Measurements from ENCODE around the gene SNX32.

SNX32 gene

DNA sequence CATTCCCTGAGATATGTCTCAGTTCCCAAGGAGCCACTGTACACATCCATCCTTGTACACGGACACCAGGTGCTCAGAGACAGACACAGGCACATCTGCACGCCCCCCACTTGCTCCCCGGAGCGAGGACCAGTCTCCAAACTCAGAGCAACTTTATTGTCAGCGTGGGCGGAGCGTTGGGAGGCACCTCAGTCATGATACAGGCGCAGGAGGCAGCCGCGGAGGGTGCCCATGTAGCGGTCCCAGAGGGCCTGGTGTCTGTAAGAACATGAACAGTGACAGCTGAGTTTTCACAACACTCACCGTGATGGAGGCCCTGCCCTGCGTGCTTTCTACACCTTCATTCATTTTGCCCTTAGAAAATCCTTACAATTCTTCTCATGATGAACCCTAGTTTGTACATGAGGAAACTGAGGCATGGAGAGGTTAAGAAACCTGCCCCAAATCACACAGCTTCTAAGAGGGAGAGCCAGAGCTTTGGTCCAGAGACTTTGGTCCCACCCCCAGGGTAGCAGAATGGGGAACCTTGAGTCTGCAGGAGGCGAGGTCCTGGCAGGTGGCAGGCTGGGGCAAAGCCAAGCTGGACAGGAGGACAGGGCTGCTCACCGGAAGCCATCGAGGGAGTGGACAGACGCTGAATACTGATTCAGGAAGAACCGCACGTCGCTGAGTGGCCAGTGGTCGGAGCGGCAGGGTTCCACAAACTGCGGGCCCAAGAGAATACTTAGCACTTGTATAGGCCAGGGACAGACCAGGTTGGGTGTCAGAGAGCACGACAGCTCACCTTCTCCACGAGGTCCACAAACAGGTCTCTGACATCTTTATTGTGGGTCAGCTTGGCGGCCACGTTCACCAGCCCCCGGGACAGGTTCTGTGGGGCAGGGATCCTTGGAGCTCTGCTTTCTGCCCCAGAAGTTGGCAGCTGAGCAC lies 50.3 kb downstream of the SNX32 start:
- DNase-seq (ENCODE audit: low spot score): no peak
- TF ChIP-seq, protein P1, sequence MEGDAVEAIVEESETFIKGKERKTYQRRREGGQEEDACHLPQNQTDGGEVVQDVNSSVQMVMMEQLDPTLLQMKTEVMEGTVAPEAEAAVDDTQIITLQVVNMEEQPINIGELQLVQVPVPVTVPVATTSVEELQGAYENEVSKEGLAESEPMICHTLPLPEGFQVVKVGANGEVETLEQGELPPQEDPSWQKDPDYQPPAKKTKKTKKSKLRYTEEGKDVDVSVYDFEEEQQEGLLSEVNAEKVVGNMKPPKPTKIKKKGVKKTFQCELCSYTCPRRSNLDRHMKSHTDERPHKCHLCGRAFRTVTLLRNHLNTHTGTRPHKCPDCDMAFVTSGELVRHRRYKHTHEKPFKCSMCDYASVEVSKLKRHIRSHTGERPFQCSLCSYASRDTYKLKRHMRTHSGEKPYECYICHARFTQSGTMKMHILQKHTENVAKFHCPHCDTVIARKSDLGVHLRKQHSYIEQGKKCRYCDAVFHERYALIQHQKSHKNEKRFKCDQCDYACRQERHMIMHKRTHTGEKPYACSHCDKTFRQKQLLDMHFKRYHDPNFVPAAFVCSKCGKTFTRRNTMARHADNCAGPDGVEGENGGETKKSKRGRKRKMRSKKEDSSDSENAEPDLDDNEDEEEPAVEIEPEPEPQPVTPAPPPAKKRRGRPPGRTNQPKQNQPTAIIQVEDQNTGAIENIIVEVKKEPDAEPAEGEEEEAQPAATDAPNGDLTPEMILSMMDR (IDR thresholded peaks at IDR 0.05; ENCODE audit: extremely low read depth, insufficient read depth, missing control alignments): peak; percentile 18
- in situ Hi-C loops (cut with MboI; ENCODE audit: low pct_unique_long_range_greater_than_20kb, low sequenced_read_pairs, unreplicated experiment): loop anchor here (5.0 kb wide), 1 partner anchor 103 kb away; no protein-coding TSS in a partner anchor

DNA sequence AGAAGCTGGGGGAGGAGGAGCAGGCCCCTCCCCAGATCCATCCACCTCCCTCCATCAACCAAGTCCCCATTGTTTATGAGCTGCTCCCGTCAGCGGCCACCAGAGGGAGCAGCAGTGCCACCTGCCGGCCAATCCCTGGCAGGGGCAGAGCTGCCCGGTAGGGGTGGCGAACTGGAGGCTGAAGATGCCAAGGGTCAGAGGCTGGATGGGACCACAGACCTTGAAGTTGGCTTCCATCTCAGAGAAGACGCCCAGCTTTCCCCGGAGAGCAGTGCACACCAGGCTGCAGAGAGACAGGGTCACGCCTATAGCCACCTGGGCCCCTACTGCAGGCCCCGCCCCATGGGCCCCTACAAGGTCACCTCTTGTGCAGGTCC lies 50.9 kb downstream of the SNX32 start:
- DNase-seq (ENCODE audit: low spot score): peak; percentile 87
- in situ Hi-C loops (cut with MboI; ENCODE audit: low pct_unique_long_range_greater_than_20kb, low sequenced_read_pairs, unreplicated experiment): loop anchor here (5.0 kb wide), 1 partner anchor 103 kb away; no protein-coding TSS in a partner anchor
- TF ChIP-seq, protein P1 (IDR thresholded peaks at IDR 0.05; ENCODE audit: extremely low read depth, insufficient read depth, missing control alignments): peak; percentile 100

DNA sequence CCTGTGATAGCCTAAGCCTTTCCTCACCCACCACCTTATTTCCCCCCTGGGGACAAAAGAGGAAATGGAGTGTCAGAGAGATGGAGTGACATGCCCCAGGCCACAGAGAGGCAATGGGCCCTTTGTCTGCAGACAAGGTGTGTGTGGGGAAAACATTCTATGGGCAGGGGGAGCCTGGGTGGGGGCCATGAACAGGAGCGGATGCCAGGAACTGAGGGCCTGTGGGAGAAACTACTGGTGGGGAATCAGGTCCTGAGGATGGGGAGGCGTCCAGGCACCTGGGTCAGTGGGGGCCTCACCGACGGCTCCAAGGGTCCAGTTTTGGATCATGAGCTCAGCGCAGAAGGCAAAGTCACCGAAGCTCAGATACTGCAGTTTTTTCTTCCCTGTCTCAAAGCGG lies 51.5 kb downstream of the SNX32 start:
- in situ Hi-C loops (cut with MboI; ENCODE audit: low pct_unique_long_range_greater_than_20kb, low sequenced_read_pairs, unreplicated experiment): no loop called here
- TF ChIP-seq, protein P1 (IDR thresholded peaks at IDR 0.05; ENCODE audit: extremely low read depth, insufficient read depth, missing control alignments): no peak
- no peak for DNase-seq (ENCODE audit: low spot score)

DNA sequence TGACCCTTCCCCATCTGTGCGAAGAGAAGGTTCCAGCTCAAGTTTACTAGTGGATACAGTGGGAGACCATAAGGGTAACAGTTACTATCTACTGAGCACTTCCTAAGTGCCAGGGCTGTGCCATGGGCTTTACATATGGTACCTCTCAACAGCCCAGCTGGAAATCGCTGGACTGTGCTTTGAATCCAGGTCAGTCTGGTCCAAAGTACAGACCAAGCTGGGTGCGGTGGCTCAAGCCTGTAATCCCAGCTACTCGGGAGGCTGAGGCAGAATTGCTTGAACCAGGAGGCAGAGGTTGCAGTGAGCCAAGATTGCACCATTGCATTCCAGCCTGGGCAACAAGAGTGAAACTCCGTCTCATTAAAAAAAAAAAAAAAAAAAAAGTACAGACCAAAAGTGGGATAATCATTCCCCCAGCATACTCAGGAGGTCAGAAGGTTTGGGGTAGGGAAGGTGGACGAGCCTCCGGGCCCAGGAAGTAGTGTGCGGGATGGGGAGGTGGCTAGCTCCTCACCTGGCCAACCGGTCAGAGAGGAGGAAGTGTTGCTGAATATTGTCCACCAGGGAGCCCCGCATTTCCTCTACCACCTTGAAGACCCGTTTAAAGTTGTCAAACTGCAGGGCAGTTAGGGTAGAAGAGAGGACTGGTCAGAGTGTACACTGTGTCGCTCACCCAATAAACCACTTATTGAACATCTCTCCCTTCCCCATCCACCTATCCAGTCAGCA lies 52.2 kb downstream of the SNX32 start:
- DNase-seq (ENCODE audit: low spot score): no peak
- TF ChIP-seq, protein P1 (IDR thresholded peaks at IDR 0.05; ENCODE audit: extremely low read depth, insufficient read depth, missing control alignments): no peak
- in situ Hi-C loops (cut with MboI; ENCODE audit: low pct_unique_long_range_greater_than_20kb, low sequenced_read_pairs, unreplicated experiment): no loop called here

DNA sequence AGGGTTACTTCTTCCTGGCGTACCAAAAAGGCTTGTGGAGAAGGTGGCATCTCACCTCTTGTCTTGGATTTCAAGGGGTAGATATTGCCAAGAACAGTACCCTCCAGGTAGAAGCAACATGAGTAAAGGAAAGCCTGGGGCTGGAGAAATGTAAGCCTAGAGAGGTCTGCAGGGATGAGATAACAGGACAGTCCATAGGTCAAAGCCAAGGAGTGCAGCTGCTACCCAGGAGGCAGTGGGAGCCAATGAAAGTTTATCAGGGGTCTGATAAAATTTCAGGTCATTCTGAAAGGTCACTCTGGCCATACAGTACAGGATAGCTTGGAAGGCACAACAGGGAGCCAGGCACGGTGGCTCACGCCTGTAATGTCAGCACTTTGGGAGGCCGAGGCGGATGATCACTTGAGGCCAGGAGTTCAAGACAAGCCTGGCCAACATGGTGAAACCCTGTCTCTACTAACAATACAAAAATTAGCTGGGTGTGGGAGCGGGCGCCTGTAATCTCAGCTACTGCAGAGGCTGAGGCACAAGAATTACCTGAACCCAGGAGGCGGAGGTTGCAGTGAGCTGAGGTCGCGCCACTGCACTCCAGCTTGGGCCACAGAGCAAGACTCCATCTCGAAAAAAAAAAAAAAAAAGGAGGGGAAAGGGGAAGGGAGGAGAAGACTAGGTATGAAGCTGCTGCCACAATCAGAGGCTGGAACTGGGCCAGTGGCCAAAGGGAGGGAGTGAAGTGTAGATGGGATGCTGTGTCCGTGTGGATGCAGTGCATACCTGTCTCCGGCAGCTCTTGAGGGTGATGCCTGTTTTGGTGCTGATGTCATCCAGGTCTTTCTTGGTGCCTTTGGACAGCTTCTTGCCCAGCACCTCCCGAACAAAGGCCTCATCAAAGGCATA lies 53.3 kb downstream of the SNX32 start:
- no peak for DNase-seq (ENCODE audit: low spot score)
- TF ChIP-seq, protein P1 (IDR thresholded peaks at IDR 0.05; ENCODE audit: extremely low read depth, insufficient read depth, missing control alignments): no peak
- in situ Hi-C loops (cut with MboI; ENCODE audit: low pct_unique_long_range_greater_than_20kb, low sequenced_read_pairs, unreplicated experiment): no loop called here

DNA sequence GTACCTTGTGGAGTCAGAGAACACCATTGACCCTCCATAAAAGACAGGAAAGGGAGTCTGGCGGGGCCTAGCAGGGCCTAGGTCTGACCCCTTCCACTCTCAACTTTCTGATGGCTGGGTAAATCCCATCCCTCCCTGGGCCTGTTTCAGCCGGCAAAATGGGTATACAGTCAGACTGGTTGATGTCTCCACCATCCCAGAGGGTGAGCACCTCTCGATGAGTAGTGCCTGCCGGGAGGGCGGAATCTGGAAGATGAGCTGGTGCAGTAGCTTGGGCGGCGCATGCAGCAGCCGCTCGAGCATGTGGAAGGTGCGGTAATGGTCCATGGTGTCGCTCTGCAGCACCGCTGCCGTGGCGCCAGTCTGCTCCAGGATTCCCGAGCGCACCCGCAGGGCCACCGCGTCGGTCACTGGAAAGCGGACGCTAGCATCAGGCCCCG lies 54.0 kb downstream of the SNX32 start:
- DNase-seq (ENCODE audit: low spot score): no peak
- in situ Hi-C loops (cut with MboI; ENCODE audit: low pct_unique_long_range_greater_than_20kb, low sequenced_read_pairs, unreplicated experiment): no loop called here
- TF ChIP-seq, protein P1 (IDR thresholded peaks at IDR 0.05; ENCODE audit: extremely low read depth, insufficient read depth, missing control alignments): no peak
